Measurements from ENCODE around the gene TEDDM1. TPM values are rescaled to one million over a fixed set of nuclear protein-coding genes. Genes with fewer than 3 reads are reported as not detected.

Gene TEDDM1
- total and polyA plus RNA-seq, 2 experiments from 2014 or later = not detected

- TF ChIP-seq POLR2AphosphoS5 (IDR thresholded peaks at IDR 0.05; ENCODE audit: low read depth) (no peak), EZH2phosphoT487 (IDR thresholded peaks at IDR 0.05; ENCODE audit: unreplicated experiment) (no peak), CTCF (conservative IDR thresholded peaks at IDR 0.05; ENCODE audit: low read depth in 2 of 2) (no peak)
- TF ChIP-seq, protein P1, sequence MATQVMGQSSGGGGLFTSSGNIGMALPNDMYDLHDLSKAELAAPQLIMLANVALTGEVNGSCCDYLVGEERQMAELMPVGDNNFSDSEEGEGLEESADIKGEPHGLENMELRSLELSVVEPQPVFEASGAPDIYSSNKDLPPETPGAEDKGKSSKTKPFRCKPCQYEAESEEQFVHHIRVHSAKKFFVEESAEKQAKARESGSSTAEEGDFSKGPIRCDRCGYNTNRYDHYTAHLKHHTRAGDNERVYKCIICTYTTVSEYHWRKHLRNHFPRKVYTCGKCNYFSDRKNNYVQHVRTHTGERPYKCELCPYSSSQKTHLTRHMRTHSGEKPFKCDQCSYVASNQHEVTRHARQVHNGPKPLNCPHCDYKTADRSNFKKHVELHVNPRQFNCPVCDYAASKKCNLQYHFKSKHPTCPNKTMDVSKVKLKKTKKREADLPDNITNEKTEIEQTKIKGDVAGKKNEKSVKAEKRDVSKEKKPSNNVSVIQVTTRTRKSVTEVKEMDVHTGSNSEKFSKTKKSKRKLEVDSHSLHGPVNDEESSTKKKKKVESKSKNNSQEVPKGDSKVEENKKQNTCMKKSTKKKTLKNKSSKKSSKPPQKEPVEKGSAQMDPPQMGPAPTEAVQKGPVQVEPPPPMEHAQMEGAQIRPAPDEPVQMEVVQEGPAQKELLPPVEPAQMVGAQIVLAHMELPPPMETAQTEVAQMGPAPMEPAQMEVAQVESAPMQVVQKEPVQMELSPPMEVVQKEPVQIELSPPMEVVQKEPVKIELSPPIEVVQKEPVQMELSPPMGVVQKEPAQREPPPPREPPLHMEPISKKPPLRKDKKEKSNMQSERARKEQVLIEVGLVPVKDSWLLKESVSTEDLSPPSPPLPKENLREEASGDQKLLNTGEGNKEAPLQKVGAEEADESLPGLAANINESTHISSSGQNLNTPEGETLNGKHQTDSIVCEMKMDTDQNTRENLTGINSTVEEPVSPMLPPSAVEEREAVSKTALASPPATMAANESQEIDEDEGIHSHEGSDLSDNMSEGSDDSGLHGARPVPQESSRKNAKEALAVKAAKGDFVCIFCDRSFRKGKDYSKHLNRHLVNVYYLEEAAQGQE (IDR thresholded peaks at IDR 0.05; ENCODE audit: unreplicated experiment) = no peak
Observed at GRCh38 chr1:182348961-182349747, 51.3 kb downstream of the TEDDM1 start (continued).

Other genes with a start within 250 kb of the TEDDM1 start
- 356 and 359 TPM in 2 replicates for gene GLUL, start 8.9 kb downstream of the TEDDM1 start, total RNA-seq (2014; rRNA removed; shearing (Covaris generic))
- gene GLUL, start 8.9 kb downstream of the TEDDM1 start, polyA plus RNA-seq (2016; fragmentation: Nextera tagmentation; extraction: Ambion mirVana) = 240 and 254 TPM in 2 replicates
- not detected in 2 replicates for gene RGSL1, start 49.5 kb upstream of the TEDDM1 start, total RNA-seq (2014; rRNA removed; shearing (Covaris generic))
- not detected in 2 replicates for gene RGSL1, start 49.5 kb upstream of the TEDDM1 start, polyA plus RNA-seq (2016; fragmentation: Nextera tagmentation; extraction: Ambion mirVana)
- gene RNASEL, start 188.6 kb upstream of the TEDDM1 start, total RNA-seq (2014; rRNA removed; shearing (Covaris generic)) = 0.85 and 0.94 TPM in 2 replicates
- gene RNASEL, start 188.6 kb upstream of the TEDDM1 start, polyA plus RNA-seq (2016; fragmentation: Nextera tagmentation; extraction: Ambion mirVana) = 0.37 and 0.38 TPM in 2 replicates
- gene RGS16, start 203.7 kb upstream of the TEDDM1 start, total RNA-seq (2014; rRNA removed; shearing (Covaris generic)) = 15.4 and 18.2 TPM in 2 replicates
- 31.6 and 35.2 TPM in 2 replicates for gene RGS16, start 203.7 kb upstream of the TEDDM1 start, polyA plus RNA-seq (2016; fragmentation: Nextera tagmentation; extraction: Ambion mirVana)

Data from GM23338 (cell line).